ENCODE measurements around the gene SKA3.
"Not testable (repeated sequence)": the region's sequence is repeated elsewhere in the genome, so short reads cannot be mapped to it uniquely, and the experiment has no call there.

DNA sequence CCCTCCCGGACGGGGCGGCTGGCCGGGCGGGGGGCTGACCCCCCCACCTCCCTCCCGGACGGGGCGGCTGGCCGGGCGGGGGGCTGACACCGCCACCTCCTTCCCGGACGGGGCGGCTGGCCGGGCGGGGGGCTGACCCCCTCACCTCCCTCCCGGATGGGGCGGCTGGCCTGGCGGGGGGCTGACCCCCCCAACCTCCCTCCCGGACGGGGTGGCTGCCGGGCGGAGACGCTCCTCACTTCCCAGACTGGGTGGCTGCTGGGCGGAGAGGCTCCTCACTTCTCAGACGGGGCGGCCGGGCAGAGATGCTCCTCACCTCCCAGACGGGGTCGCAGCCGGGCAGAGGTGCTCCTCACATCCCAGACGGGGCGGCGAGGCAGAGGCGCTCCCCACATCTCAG, 10.1 kb upstream of the SKA3 start:
- TF ChIP-seq, protein P1, sequence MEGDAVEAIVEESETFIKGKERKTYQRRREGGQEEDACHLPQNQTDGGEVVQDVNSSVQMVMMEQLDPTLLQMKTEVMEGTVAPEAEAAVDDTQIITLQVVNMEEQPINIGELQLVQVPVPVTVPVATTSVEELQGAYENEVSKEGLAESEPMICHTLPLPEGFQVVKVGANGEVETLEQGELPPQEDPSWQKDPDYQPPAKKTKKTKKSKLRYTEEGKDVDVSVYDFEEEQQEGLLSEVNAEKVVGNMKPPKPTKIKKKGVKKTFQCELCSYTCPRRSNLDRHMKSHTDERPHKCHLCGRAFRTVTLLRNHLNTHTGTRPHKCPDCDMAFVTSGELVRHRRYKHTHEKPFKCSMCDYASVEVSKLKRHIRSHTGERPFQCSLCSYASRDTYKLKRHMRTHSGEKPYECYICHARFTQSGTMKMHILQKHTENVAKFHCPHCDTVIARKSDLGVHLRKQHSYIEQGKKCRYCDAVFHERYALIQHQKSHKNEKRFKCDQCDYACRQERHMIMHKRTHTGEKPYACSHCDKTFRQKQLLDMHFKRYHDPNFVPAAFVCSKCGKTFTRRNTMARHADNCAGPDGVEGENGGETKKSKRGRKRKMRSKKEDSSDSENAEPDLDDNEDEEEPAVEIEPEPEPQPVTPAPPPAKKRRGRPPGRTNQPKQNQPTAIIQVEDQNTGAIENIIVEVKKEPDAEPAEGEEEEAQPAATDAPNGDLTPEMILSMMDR (IDR thresholded peaks at IDR 0.05; ENCODE audit: low read depth, low read length) = not testable (repeated sequence)
- TF ChIP-seq EZH2phosphoT487 (IDR thresholded peaks at IDR 0.05; ENCODE audit: low read depth) = not testable (repeated sequence)
